Measurements from ENCODE around the gene JCAD. TPM values are rescaled to one million over a fixed set of nuclear protein-coding genes. Genes with fewer than 3 reads are reported as not detected.

The JCAD gene
- polyA plus RNA-seq, 2 of the 4 experiments (the other 2 are of a cell fraction): 4.4 to 6.4 TPM

- POLR2A ChIA-PET: no interaction called here
- 79% methylated on average over 3 of the region's 3 CpGs for WGBS (ENCODE audit: missing lambda C conversion rate)
Observed at GRCh38 chr10:30050411-30050810, 9.0 kb downstream of the JCAD start.

GRCh38 chr10:30048768-30049517, 10.4 kb downstream of the JCAD start:
- ATAC-seq: no peak
- H3K4me2 ChIP-seq: no peak overlapping the region
- no peak for DNase-seq (ENCODE audit: low read depth in 1 of 2, low spot score in 1 of 2)
- 89% methylated on average over 18 of the region's 18 CpGs for WGBS (ENCODE audit: missing lambda C conversion rate)
- H3K4me1 ChIP-seq: peaks cover 16% of the 10 kb centered on the region
- CTCF ChIA-PET: interaction anchor here (0.8 kb wide), 1 partner anchor 26 kb away, joined by 3 read pairs; no protein-coding TSS in a partner anchor
- no peak overlapping the region for H3K4me3 ChIP-seq
- TF ChIP-seq CBX8 (IDR thresholded peaks at IDR 0.05) (no peak), CEBPB (IDR thresholded peaks at IDR 0.05) (no peak), KDM5A (IDR thresholded peaks at IDR 0.05) (no peak), ATOH8 (CRISPR knock-in tag; IDR thresholded peaks at IDR 0.05; ENCODE audit: low read depth) (no peak), TP53 (CRISPR knock-in tag; IDR thresholded peaks at IDR 0.05) (no peak), SMC3 (IDR thresholded peaks at IDR 0.05) (no peak), CHD2 (IDR thresholded peaks at IDR 0.05; ENCODE audit: low read length, partially characterized antibody) (no peak)
- no peak overlapping the region for H3K27ac ChIP-seq
- no peak for FAIRE-seq
- POLR2A ChIA-PET: no interaction called here
- no peaks in the 10 kb centered on the region for H3K9me3 ChIP-seq

More at GRCh38 chr10:30050411-30050810, 9.0 kb downstream of the JCAD start:
- H3K4me3 ChIP-seq: no peak overlapping the region
- FAIRE-seq (no peak), DNase-seq (ENCODE audit: low read depth in 1 of 2, low spot score in 1 of 2) (no peak), ATAC-seq (no peak)
- H3K4me2 ChIP-seq: no peak overlapping the region
- TF ChIP-seq FOSB (CRISPR knock-in tag; IDR thresholded peaks at IDR 0.05): no peak
- TF ChIP-seq USF2 (IDR thresholded peaks at IDR 0.05): no peak
- no peak for TF ChIP-seq TP53 (CRISPR knock-in tag; IDR thresholded peaks at IDR 0.05)
- no peak for TF ChIP-seq POLR2AphosphoS2 (conservative IDR thresholded peaks at IDR 0.05; ENCODE audit: low read length)
- TF ChIP-seq SMC3 (IDR thresholded peaks at IDR 0.05): no peak
- TF ChIP-seq MAZ (IDR thresholded peaks at IDR 0.05; ENCODE audit: borderline replicate concordance, low read depth, low read length): no peak
- TF ChIP-seq JUN (IDR thresholded peaks at IDR 0.05): no peak
- TF ChIP-seq CHD4 (IDR thresholded peaks at IDR 0.05; ENCODE audit: borderline replicate concordance): no peak
- no peak for TF ChIP-seq EP300 (IDR thresholded peaks at IDR 0.05)
- no peak for TF ChIP-seq FOSL2 (IDR thresholded peaks at IDR 0.05)
- no peak for TF ChIP-seq FOSL2 (CRISPR knock-in tag; IDR thresholded peaks at IDR 0.05)
- no peak for TF ChIP-seq BHLHE40 (IDR thresholded peaks at IDR 0.05; ENCODE audit: low read depth, low read length)
- no peak for TF ChIP-seq RNF2 (IDR thresholded peaks at IDR 0.05; ENCODE audit: borderline replicate concordance, low read depth)
- no peak for TF ChIP-seq ZFP36 (IDR thresholded peaks at IDR 0.05; ENCODE audit: borderline replicate concordance, partially characterized antibody)
- TF ChIP-seq CTCF (IDR thresholded peaks at IDR 0.05): no peak
- H3K4me1 ChIP-seq: peaks cover 22% of the 10 kb centered on the region
- H3K9me3 ChIP-seq: no peaks in the 10 kb centered on the region
- no peak overlapping the region for H3K27ac ChIP-seq
- CTCF ChIA-PET: no interaction called here

Data from A549 (cell line).